Lower lobe of right lung (tissue), 2 donors: Measurements from ENCODE around the gene SNAI1. TPM values are rescaled to one million over a fixed set of nuclear protein-coding genes. Genes with fewer than 3 reads are reported as not detected.

Experiments
- ATAC-seq, 2 donors: fragments of 200-7000 bp; cut with Tn5 transposase; one replicate each; pipeline ENCODE4 v1.9.1; 2020 to 2022; ENCODE audit warnings: mild to moderate bottlenecking in 2 of 2, moderate library complexity in 2 of 2
- DNase-seq: peaks from one replicate; pipeline ENCODE4 v3.0.0-alpha.2; 2020
- H3K27ac ChIP-seq: fragments of 200-600 bp; one replicate; pipeline ENCODE4 v1.8.0; 2022
- H3K27me3 ChIP-seq: fragments of 200-600 bp; one replicate; pipeline ENCODE4 v1.8.0; 2022; ENCODE audit warnings: low read depth
- H3K36me3 ChIP-seq: fragments of 200-600 bp; one replicate; pipeline ENCODE4 v1.8.0; 2022; ENCODE audit warnings: mild to moderate bottlenecking
- H3K4me1 ChIP-seq: fragments of 200-600 bp; one replicate; pipeline ENCODE4 v1.8.0; 2022
- H3K4me3 ChIP-seq: fragments of 200-600 bp; one replicate; pipeline ENCODE4 v1.8.0; 2022; ENCODE audit warnings: mild to moderate bottlenecking
- H3K9me3 ChIP-seq: fragments of 200-600 bp; one replicate; pipeline ENCODE4 v1.8.0; 2022
- CTCF ChIP-seq: fragments of 200-600 bp; IDR thresholded peaks from one replicate; pipeline ENCODE4 v1.8.0; 2022; ENCODE audit warnings: antibody characterized with exemption, mild to moderate bottlenecking
- intact Hi-C: fragments of 100-400 bp; cut with DNase I; formaldehyde crosslinking; loops from one replicate; pipeline ENCODE4 v1.11.0; 2022
- total RNA-seq: library from RNA; stranded (reverse); fragmentation: NEBNext Ultra II Directional; extraction: Animal tissue kit (Norgen Biotek cat#: 25700); gene quantifications from one replicate; pipeline ENCODE4 v1.2.1, GENCODE V29; 2021
- donor health status: DM: no; HTN: yes; CAD: no; lungs with severe emphysema.

The SNAI1 gene
- total RNA-seq, 1 donor from 2014 or later: 1.9 TPM

DNA sequence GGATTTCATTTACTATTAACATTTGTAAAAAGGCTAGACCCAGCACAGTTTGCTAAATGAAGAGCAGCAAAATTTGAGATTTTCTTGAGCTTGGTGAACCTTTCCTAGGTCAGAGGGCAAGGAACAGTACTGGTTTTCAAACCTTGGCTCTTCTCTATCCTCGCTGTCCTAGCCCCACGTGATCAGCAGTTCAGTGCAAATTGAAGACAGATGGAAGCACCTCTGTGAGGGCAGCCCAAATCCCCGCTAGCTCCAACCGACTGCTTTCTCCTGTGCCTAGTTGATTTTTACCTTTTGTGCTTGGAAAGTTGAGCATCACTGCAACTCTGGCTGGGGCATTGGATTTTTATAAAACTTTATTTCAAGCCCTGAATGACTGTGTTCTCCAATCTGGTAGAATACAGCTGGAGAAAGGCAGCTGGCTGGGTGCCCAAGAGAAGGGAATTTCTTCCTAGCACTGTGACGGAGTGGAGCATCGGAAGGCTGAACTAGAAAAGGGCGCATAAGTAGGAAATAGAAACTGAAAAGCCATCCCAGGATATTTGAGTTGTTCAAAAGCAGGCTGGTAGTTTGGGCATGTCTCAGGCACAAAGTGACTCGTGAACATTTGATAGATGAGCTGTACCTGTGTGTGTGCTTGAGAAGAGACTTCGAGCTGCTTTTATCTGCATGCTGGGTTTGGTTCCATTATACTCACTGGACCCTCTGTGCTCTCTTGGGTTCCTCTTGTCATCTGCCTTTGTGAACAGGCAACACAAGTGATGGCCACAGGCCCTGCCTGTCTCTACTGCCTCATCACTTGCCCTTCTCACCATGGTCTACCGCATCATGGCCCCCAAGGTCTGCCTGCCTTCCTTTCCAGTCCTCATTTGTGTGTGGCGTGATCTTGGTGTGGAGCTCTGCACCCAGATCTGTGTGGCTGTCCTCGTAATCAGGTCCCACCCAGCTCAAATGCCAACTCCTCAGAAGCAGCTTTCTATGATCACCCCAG, 44.3 kb upstream of the SNAI1 start:
- peaks cover 41% of the 10 kb centered on the region for H3K36me3 ChIP-seq
- peak overlapping the region; percentile 39 for H3K27ac ChIP-seq
- ATAC-seq: no peak
- H3K9me3 ChIP-seq: no peaks in the 10 kb centered on the region
- TF ChIP-seq CTCF: no peak
- intact Hi-C loops: no loop called here
- H3K4me1 ChIP-seq: peaks cover 40% of the 10 kb centered on the region
- peak overlapping the region; percentile 99 for H3K4me3 ChIP-seq
- no peaks in the 10 kb centered on the region for H3K27me3 ChIP-seq
- no peak for DNase-seq

GRCh38 chr20:49941456-49941855, 41.3 kb upstream of the SNAI1 start:
- peaks cover 68% of the 10 kb centered on the region for H3K36me3 ChIP-seq
- peaks cover 31% of the 10 kb centered on the region for H3K4me1 ChIP-seq
- ATAC-seq: no peak
- H3K27me3 ChIP-seq: no peaks in the 10 kb centered on the region
- H3K4me3 ChIP-seq: no peak overlapping the region
- no peak for TF ChIP-seq CTCF
- intact Hi-C loops: no loop called here
- H3K9me3 ChIP-seq: no peaks in the 10 kb centered on the region
- no peak for DNase-seq
- no peak overlapping the region for H3K27ac ChIP-seq

- no peak for DNase-seq
- H3K9me3 ChIP-seq: no peaks in the 10 kb centered on the region
- H3K4me3 ChIP-seq: no peak overlapping the region
- peaks cover 77% of the 10 kb centered on the region for H3K36me3 ChIP-seq
- intact Hi-C loops: no loop called here
- H3K27ac ChIP-seq: no peak overlapping the region
- H3K4me1 ChIP-seq: peaks cover 28% of the 10 kb centered on the region
- ATAC-seq: peak in 1 of 2 donors; percentile 30
- no peaks in the 10 kb centered on the region for H3K27me3 ChIP-seq
- no peak for TF ChIP-seq CTCF
Observed at GRCh38 chr20:49942303-49942702, 40.5 kb upstream of the SNAI1 start.

GRCh38 chr20:49942942-49943341, 39.8 kb upstream of the SNAI1 start:
- Histone ChIP-seq H3K36me3 (peaks cover 81% of the 10 kb centered on the region), H3K4me3 (no peak overlapping the region), H3K27me3 (no peaks in the 10 kb centered on the region), H3K27ac (no peak overlapping the region), H3K9me3 (no peaks in the 10 kb centered on the region), H3K4me1 (peaks cover 21% of the 10 kb centered on the region)
- ATAC-seq (no peak), DNase-seq (no peak)
- no peak for TF ChIP-seq CTCF
- intact Hi-C loops: no loop called here

DNA sequence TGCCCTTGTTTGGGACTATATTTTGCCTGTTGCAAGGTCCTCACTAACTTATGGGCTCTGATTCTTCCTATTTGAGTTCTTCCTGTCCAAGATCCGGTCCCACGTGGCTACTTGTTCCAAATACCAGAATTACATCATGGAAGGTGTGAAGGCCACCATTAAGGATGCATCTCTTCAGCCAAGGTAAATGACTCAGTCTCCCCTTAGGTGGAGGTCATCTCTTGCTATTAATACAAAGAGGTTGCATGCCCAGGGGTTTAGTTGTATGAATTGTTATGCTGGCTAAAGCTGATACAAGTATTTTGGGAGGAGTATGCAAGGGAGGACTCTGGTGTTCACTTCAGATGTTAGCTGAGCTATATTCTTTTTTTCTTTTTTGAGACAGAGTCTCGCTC, 37.5 kb upstream of the SNAI1 start:
- no peak for ATAC-seq
- no peak overlapping the region for H3K27ac ChIP-seq
- DNase-seq: no peak
- no peaks in the 10 kb centered on the region for H3K27me3 ChIP-seq
- intact Hi-C loops: no loop called here
- peaks cover 7% of the 10 kb centered on the region for H3K4me1 ChIP-seq
- H3K9me3 ChIP-seq: no peaks in the 10 kb centered on the region
- H3K4me3 ChIP-seq: no peak overlapping the region
- TF ChIP-seq CTCF: no peak
- H3K36me3 ChIP-seq: peaks cover 93% of the 10 kb centered on the region
